ENCODE results near the gene PRKN.
"Not testable (repeated sequence)": the region's sequence is repeated elsewhere in the genome, so short reads cannot be mapped to it uniquely, and the experiment has no call there.

DNA sequence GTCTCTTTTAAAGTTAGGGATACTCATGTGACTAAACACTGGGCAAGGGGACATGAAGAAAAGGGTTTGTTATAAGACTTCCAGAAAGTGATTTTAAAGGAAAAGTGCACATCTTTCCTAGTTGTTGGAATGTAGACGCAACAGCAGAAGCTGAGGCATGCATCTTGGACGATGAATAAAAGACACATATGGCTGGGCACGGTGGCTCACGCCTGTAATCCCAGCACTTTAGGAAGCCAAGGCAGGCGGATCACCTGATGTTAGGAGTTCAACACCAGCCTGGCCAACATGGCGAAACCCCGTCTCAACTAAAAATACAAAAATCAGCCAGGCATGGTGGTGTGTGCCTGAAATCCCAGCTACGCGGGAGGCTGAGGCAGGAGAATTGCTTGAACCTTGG lies 905.4 kb downstream of the PRKN start:
- not testable (repeated sequence) for TF ChIP-seq CTCF (IDR thresholded peaks at IDR 0.05); POLR2AphosphoS5 (IDR thresholded peaks at IDR 0.05; ENCODE audit: low read depth, low read length); REST (IDR thresholded peaks at IDR 0.05; ENCODE audit: insufficient read depth in 1 of 2, low read depth in 2 of 2, low read length in 1 of 2); SIN3A (IDR thresholded peaks at IDR 0.05; ENCODE audit: borderline replicate concordance, insufficient read depth, low read depth, low read length)
